Upper lobe of left lung (tissue), 6 donors: ENCODE results near the gene FREM1. TPM values are rescaled to one million over a fixed set of nuclear protein-coding genes. Genes with fewer than 3 reads are reported as not detected.

Source experiments
- ATAC-seq, 2 donors: fragments of 200-7000 bp; cut with Tn5 transposase; one replicate each; pipeline ENCODE4 v1.9.1; 2022; ENCODE audit warnings: mild to moderate bottlenecking in 2 of 2, moderate library complexity in 2 of 2; ENCODE audit not compliant: low FRiP score in 2 of 2
- DNase-seq, 2 donors: peaks; one replicate each; pipeline ENCODE4 v3.0.0-alpha.2; 2019 to 2020
- H3K27ac ChIP-seq, 4 donors: fragments of 200-600 bp; sonication (generic); one replicate each; pipeline ENCODE4 v1.5.1; 2016 to 2019
- H3K27me3 ChIP-seq, 4 donors: fragments of 200-600 bp; sonication (generic); one replicate each; pipeline ENCODE4 v1.5.1; 2017 to 2019
- H3K36me3 ChIP-seq, 4 donors: fragments of 200-600 bp; sonication (generic); one replicate each; pipeline ENCODE4 v1.5.1; 2016 to 2019
- H3K4me1 ChIP-seq, 4 donors: fragments of 200-600 bp; sonication (generic); one replicate each; pipeline ENCODE4 v1.5.1; 2018 to 2019
- H3K4me3 ChIP-seq, 4 donors: fragments of 200-600 bp; sonication (generic); one replicate each; pipeline ENCODE4 v1.5.1; 2017 to 2019; ENCODE audit warnings: mild to moderate bottlenecking in 2 of 4, moderate library complexity in 1 of 4
- H3K9me3 ChIP-seq, 4 donors: fragments of 200-600 bp; sonication (generic); one replicate each; pipeline ENCODE4 v1.5.1; 2018 to 2019
- EP300 ChIP-seq, 4 donors: sonication (generic); formaldehyde crosslinking; IDR thresholded peaks; one replicate each; pipeline ENCODE4 v1.5.1; 2017; ENCODE audit warnings: antibody characterized with exemption in 4 of 4, control low read depth in 2 of 4
- POLR2A ChIP-seq, 4 donors: fragments of 450-650 bp; IDR thresholded peaks; one replicate each; pipeline ENCODE4 v1.5.1; 2016 to 2017; ENCODE audit warnings: antibody characterized with exemption in 4 of 4, mild to moderate bottlenecking in 2 of 4
- POLR2AphosphoS5 ChIP-seq, 2 donors: sonication (generic); formaldehyde crosslinking; IDR thresholded peaks; one replicate each; pipeline ENCODE4 v1.5.1; 2017; ENCODE audit warnings: antibody characterized with exemption in 2 of 2
- WGBS, 2 donors: methylation state at CpG; one replicate each; pipeline ENCODE4 v1.1.5; 2017 to 2018; 5-methylcytosine and 5-hydroxymethylcytosine counted together
- small RNA-seq, 4 donors: library from RNA; depleted of rRNA; stranded (forward); fragments of <200 nt; gene quantifications; one replicate each; pipeline ENCODE3, GENCODE V24; 2016
- total RNA-seq, 6 donors: library from RNA; depleted of rRNA in 4 of 6; stranded (reverse); fragments of >200 nt in 4 of 6; gene quantifications; one replicate each; pipeline versions ENCODE4 v1.1.0 to v1.2.1, GENCODE V29; 2016 to 2021
- TF ChIP-seq, protein P1 (sequence below), 6 experiments: fragments of 450-650 bp in 4 of 6; fragments of 200-600 bp in 2 of 6; sonication (generic) in 2 of 6; IDR thresholded peaks; one replicate each; pipeline ENCODE4 v1.5.1; 2016 to 2019; ENCODE audit warnings: antibody characterized with exemption in 6 of 6
- donor health status: DM: no; HTN: no; CAD: no; lungs with moderate emphysema.
- donor health status: DM: no; HTN: yes; CAD: no; lungs with severe emphysema.

FREM1 gene
- total RNA-seq, 6 donors from 2014 or later: 1.1 to 6.3 (median 2.8) TPM

DNA sequence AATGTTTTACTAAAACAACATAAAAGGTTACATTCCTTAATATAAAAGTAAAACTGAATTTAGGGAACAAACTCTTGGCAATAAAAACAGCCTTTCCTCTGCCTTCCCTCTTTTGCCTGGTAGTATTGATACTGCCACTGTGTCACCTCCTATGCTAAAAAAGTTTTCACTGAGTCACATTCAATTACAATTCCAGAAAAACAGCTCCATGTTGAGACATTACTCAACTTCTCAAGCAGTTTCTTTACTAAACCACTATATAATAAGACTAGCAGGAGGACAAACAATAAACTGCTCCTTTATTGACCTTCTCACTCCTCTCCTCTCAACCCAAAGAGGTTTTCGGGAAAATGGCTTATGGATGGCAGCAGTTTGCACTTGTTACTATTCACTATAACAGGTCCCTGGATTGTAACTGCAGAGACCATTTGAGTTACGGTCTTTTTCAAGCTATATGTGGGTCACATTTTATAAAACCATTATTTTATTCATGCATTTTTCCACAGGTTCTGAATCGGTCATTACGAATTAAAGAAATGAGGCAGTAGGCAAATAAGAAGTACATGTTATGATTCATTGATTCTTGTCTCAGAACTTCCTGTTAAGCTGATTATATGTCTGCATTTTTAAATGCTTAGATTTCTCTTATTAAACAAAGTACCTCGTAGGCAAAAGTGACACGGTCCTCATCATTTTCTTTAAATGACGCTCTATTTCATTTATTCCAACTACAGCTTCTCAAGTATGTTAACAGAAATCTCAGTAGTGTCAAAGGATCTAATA, 219.1 kb downstream of the FREM1 start:
- WGBS, 2 donors: 63 to 68% methylated on average over 7 of the region's 7 CpGs
- Histone ChIP-seq H3K36me3 (peaks cover 0 to 25% (median 8%) of the 10 kb centered on the region in 4 donors), H3K27me3 (no peaks in the 10 kb centered on the region), H3K4me1 (peaks cover 8 to 29% (median 16%) of the 10 kb centered on the region in 4 donors), H3K4me3 (peak overlapping the region in 2 of 4 donors; percentile 69 to 94), H3K9me3 (no peaks in the 10 kb centered on the region), H3K27ac (peak overlapping the region in 3 of 4 donors; percentile 31 to 41 (median 34))
- TF ChIP-seq EP300 (IDR thresholded peaks at IDR 0.05) (peak in 1 of 4 donors; percentile 58), POLR2AphosphoS5 (IDR thresholded peaks at IDR 0.05) (no peak), POLR2A (IDR thresholded peaks at IDR 0.05) (no peak)
- TF ChIP-seq, protein P1, sequence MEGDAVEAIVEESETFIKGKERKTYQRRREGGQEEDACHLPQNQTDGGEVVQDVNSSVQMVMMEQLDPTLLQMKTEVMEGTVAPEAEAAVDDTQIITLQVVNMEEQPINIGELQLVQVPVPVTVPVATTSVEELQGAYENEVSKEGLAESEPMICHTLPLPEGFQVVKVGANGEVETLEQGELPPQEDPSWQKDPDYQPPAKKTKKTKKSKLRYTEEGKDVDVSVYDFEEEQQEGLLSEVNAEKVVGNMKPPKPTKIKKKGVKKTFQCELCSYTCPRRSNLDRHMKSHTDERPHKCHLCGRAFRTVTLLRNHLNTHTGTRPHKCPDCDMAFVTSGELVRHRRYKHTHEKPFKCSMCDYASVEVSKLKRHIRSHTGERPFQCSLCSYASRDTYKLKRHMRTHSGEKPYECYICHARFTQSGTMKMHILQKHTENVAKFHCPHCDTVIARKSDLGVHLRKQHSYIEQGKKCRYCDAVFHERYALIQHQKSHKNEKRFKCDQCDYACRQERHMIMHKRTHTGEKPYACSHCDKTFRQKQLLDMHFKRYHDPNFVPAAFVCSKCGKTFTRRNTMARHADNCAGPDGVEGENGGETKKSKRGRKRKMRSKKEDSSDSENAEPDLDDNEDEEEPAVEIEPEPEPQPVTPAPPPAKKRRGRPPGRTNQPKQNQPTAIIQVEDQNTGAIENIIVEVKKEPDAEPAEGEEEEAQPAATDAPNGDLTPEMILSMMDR (IDR thresholded peaks at IDR 0.05): no peak
- DNase-seq (no peak), ATAC-seq (no peak)

DNA sequence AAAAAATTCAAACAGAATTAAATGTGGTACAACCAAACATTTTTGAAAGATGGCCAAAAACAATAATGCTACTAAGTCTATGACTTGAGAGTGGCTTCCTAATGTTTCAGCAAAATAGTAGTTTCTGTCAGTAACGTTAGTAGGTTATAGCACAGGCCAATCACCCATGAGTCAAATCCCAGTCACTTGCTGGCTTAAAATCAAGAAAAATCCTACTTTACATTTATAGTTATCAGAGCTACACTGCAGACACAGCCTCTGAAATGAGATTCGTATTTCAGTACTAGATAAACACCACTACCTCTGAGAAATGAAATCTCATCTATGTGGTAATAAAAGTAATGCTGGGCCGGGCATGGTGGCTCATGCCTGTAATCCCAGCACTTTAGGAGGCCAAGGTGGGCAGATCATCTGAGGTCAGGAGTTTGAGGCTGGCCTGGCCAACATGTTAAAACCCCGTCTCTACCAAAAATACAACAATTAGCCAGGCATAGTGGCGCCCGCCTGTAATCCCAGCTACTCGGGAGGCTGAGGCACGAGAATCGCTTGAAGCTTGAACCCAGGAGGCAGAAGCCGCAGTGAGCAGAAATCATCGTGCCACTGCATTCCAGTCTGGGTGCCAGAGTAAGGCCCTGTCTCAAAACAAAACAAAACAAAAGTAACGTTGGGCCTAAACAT, 223.0 kb downstream of the FREM1 start:
- Histone ChIP-seq H3K9me3 (no peaks in the 10 kb centered on the region), H3K27ac (no peak overlapping the region), H3K27me3 (no peaks in the 10 kb centered on the region), H3K4me3 (no peak overlapping the region), H3K36me3 (peaks cover 0 to 25% (median 8%) of the 10 kb centered on the region in 4 donors), H3K4me1 (peaks cover 5 to 17% (median 15%) of the 10 kb centered on the region in 4 donors)
- ATAC-seq (no peak), DNase-seq (no peak)
- WGBS, 2 donors: 93% methylated on average over 12 of the region's 12 CpGs
- no peak for TF ChIP-seq POLR2AphosphoS5 (IDR thresholded peaks at IDR 0.05)
- no peak for TF ChIP-seq EP300 (IDR thresholded peaks at IDR 0.05)
- no peak for TF ChIP-seq POLR2A (IDR thresholded peaks at IDR 0.05)
- TF ChIP-seq, protein P1 (IDR thresholded peaks at IDR 0.05): no peak

DNA sequence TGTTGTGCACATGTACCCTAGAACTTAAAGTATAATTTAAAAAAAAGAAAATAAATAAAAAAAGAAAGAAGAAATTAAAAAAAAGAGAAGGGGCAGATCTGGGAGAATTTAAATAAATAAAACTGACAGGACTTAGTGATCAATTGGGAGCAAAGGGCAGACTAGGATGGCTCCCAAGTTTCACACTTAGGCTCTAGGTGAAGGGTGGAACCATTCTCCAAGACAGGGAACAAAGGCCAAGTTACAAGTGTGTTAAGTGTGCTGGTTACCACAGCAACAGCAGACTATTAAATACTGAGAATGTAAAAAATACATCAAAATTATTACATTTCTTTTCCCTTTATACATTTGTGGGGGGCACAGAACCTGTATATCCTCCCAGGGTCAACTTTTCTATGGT, 224.1 kb downstream of the FREM1 start:
- no peaks in the 10 kb centered on the region for H3K27me3 ChIP-seq
- no peak overlapping the region for H3K27ac ChIP-seq
- peaks cover 0 to 12% (median 5%) of the 10 kb centered on the region in 4 donors for H3K4me1 ChIP-seq
- H3K9me3 ChIP-seq: no peaks in the 10 kb centered on the region
- TF ChIP-seq POLR2A (IDR thresholded peaks at IDR 0.05) (no peak), POLR2AphosphoS5 (IDR thresholded peaks at IDR 0.05) (no peak), EP300 (IDR thresholded peaks at IDR 0.05) (no peak)
- TF ChIP-seq, protein P1 (IDR thresholded peaks at IDR 0.05): no peak
- H3K4me3 ChIP-seq: no peak overlapping the region
- no peak for DNase-seq
- H3K36me3 ChIP-seq: peaks cover 0 to 25% (median 8%) of the 10 kb centered on the region in 4 donors
- no peak for ATAC-seq

Small RNAs within 50 kb of the gene (small RNA-seq; reads per million reads assigned to genes)
- gene RNU6-1260P: 0 reads per million in 4 donors

Other genes with a start within 250 kb of the FREM1 start
- gene ZDHHC21, start 217.0 kb downstream of the FREM1 start, total RNA-seq: 10 to 100 TPM in 5 of 6 donors, 1 to 10 TPM in 1; 6.5 to 46.5 (median 21.1) TPM
- gene CER1, start 187.7 kb downstream of the FREM1 start, total RNA-seq: not detected